Measurements from ENCODE around the gene MESP2. TPM values are rescaled to one million over a fixed set of nuclear protein-coding genes. Genes with fewer than 3 reads are reported as not detected.

Gene MESP2
- total and polyA plus RNA-seq, 2 of the 13 experiments (the other 11 are each of a cell fraction or from before 2014, with no cell fraction given), result not detected

DNA sequence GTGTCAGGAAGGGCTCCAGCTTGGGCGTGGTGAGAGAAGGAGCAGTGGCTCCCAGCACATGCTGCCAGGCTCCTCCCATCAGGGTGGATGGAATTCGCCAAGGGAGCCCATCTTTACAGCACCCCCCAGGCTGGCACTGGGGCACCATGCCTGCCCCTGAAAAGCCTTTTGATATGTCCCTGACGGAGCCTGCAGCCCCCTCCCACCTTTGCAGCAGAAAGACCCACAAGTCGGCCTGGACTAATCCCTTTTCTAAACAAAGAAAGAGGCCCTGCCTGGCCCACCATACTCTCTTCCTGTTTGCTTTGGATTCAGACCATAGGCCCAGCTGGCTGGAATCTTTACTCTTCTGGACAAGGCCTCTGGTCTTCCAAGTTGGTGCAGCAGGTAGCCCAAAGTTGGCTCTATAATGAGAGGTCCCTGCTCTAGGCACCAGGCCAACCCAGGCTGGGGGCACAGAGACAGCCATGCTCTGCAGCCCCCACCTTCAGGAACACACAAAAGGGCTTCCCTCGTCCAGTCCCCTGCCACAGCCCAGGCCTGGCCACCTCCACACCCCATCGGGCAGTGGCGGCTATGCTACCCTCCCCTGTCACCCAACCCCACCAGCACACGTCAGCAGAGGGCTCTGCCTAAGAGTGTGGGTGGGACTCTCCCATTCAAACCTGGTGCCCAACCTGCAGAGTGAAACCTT lies 33.1 kb downstream of the MESP2 start (continued):
- peak; percentile 86 for TF ChIP-seq NCOA2 (CRISPR knock-in tag; IDR thresholded peaks at IDR 0.05)
- TF ChIP-seq PHF5A (CRISPR knock-in tag; IDR thresholded peaks at IDR 0.05; ENCODE audit: low read depth, unreplicated experiment), result no peak
- TF ChIP-seq, protein P1, sequence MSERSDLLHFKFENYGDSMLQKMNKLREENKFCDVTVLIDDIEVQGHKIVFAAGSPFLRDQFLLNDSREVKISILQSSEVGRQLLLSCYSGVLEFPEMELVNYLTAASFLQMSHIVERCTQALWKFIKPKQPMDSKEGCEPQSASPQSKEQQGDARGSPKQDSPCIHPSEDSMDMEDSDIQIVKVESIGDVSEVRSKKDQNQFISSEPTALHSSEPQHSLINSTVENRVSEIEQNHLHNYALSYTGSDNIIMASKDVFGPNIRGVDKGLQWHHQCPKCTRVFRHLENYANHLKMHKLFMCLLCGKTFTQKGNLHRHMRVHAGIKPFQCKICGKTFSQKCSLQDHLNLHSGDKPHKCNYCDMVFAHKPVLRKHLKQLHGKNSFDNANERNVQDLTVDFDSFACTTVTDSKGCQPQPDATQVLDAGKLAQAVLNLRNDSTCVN (CRISPR knock-in tag; IDR thresholded peaks at IDR 0.05; ENCODE audit: borderline replicate concordance), result peak; percentile 95
- TF ChIP-seq WIZ (CRISPR knock-in tag; IDR thresholded peaks at IDR 0.05), result no peak
- no peak for TF ChIP-seq NR2C2 (CRISPR knock-in tag; IDR thresholded peaks at IDR 0.05; ENCODE audit: borderline replicate concordance)
- TF ChIP-seq ZNF207 (IDR thresholded peaks at IDR 0.05; ENCODE audit: borderline replicate concordance), result no peak
- no peak; the same call in 1 of the 2 replicates for TF ChIP-seq NFIB (CRISPR knock-in tag; IDR thresholded peaks at IDR 0.05; ENCODE audit: borderline replicate concordance)
- no peak for TF ChIP-seq ZNF557 (CRISPR knock-in tag; IDR thresholded peaks at IDR 0.05)
- no peak for TF ChIP-seq MXD4 (CRISPR knock-in tag; IDR thresholded peaks at IDR 0.05)
- no peak for TF ChIP-seq PCBP1 (IDR thresholded peaks at IDR 0.05; ENCODE audit: borderline replicate concordance, low read depth, low read length)
- TF ChIP-seq, protein P2, sequence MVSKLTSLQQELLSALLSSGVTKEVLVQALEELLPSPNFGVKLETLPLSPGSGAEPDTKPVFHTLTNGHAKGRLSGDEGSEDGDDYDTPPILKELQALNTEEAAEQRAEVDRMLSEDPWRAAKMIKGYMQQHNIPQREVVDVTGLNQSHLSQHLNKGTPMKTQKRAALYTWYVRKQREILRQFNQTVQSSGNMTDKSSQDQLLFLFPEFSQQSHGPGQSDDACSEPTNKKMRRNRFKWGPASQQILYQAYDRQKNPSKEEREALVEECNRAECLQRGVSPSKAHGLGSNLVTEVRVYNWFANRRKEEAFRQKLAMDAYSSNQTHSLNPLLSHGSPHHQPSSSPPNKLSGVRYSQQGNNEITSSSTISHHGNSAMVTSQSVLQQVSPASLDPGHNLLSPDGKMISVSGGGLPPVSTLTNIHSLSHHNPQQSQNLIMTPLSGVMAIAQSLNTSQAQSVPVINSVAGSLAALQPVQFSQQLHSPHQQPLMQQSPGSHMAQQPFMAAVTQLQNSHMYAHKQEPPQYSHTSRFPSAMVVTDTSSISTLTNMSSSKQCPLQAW (CRISPR knock-in tag; IDR thresholded peaks at IDR 0.05), result peak; percentile 29; the same call in 1 of the 2 replicates
- TF ChIP-seq PPARG (CRISPR knock-in tag; conservative IDR thresholded peaks at IDR 0.05), result peak; percentile 57; the same call in 1 of the 2 replicates
- TF ChIP-seq, protein P3, sequence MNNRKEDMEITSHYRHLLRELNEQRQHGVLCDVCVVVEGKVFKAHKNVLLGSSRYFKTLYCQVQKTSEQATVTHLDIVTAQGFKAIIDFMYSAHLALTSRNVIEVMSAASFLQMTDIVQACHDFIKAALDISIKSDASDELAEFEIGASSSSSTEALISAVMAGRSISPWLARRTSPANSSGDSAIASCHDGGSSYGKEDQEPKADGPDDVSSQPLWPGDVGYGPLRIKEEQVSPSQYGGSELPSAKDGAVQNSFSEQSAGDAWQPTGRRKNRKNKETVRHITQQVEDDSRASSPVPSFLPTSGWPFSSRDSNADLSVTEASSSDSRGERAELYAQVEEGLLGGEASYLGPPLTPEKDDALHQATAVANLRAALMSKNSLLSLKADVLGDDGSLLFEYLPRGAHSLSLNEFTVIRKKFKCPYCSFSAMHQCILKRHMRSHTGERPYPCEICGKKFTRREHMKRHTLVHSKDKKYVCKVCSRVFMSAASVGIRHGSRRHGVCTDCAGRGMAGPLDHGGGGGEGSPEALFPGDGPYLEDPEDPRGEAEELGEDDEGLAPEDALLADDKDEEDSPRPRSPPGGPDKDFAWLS (CRISPR knock-in tag; IDR thresholded peaks at IDR 0.05; ENCODE audit: borderline replicate concordance), result no peak
- TF ChIP-seq NBN (conservative IDR thresholded peaks at IDR 0.05), result no peak
- no peak for TF ChIP-seq HNRNPK (IDR thresholded peaks at IDR 0.05; ENCODE audit: low read depth, low read length, poor library complexity, severe bottlenecking)
- TF ChIP-seq ZNF839 (CRISPR knock-in tag; IDR thresholded peaks at IDR 0.05; ENCODE audit: borderline replicate concordance), result no peak
- TF ChIP-seq ZNF589 (CRISPR knock-in tag; conservative IDR thresholded peaks at IDR 0.05), result 0 out of 2 replicates have a peak, but pooled peaks have one; percentile 56
- TF ChIP-seq, protein P4, sequence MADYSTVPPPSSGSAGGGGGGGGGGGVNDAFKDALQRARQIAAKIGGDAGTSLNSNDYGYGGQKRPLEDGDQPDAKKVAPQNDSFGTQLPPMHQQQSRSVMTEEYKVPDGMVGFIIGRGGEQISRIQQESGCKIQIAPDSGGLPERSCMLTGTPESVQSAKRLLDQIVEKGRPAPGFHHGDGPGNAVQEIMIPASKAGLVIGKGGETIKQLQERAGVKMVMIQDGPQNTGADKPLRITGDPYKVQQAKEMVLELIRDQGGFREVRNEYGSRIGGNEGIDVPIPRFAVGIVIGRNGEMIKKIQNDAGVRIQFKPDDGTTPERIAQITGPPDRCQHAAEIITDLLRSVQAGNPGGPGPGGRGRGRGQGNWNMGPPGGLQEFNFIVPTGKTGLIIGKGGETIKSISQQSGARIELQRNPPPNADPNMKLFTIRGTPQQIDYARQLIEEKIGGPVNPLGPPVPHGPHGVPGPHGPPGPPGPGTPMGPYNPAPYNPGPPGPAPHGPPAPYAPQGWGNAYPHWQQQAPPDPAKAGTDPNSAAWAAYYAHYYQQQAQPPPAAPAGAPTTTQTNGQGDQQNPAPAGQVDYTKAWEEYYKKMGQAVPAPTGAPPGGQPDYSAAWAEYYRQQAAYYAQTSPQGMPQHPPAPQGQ (CRISPR knock-in tag; IDR thresholded peaks at IDR 0.05; ENCODE audit: borderline replicate concordance), result no peak
- TF ChIP-seq HOXD1 (CRISPR knock-in tag; IDR thresholded peaks at IDR 0.05), result 0 out of 2 replicates have a peak, but pooled peaks have one; percentile 24
- TF ChIP-seq ZNF3 (CRISPR knock-in tag; IDR thresholded peaks at IDR 0.05), result no peak
- no peak for TF ChIP-seq THYN1 (CRISPR knock-in tag; IDR thresholded peaks at IDR 0.05; ENCODE audit: borderline replicate concordance, low read depth)
- no peak for TF ChIP-seq ZNF781 (CRISPR knock-in tag; IDR thresholded peaks at IDR 0.05; ENCODE audit: borderline replicate concordance, not compliant biosample characterization)
- no peak for TF ChIP-seq ATAD3A (CRISPR knock-in tag; IDR thresholded peaks at IDR 0.05)
- TF ChIP-seq NR2F6 (IDR thresholded peaks at IDR 0.05), result peak; percentile 70
- TF ChIP-seq NR2F6 (CRISPR knock-in tag; IDR thresholded peaks at IDR 0.05), result peak; percentile 71
